H1 (cell line): ENCODE results near the gene GAMT. TPM values are rescaled to one million over a fixed set of nuclear protein-coding genes. Genes with fewer than 3 reads are reported as not detected.

Source experiments
- CTCF ChIA-PET: fragments of 300-600 bp; sonication (Branson Sonifier 250); formaldehyde crosslinking; loops from one replicate; lab custom pipeline; 2021; ENCODE audit not compliant: partially characterized antibody; lab: Charles Lee
- POLR2A ChIA-PET: fragments of 300-600 bp; sonication (Branson Sonifier 250); formaldehyde crosslinking; loops from one replicate; lab custom pipeline; 2021; ENCODE audit warnings: inconsistent platforms; ENCODE audit not compliant: partially characterized antibody; lab: Charles Lee
- DNase-seq, 2 experiments: peaks; one replicate each; pipeline versions ENCODE4 v3.0.0 to v3.0.0-alpha.2; 2010 to 2022; ENCODE audit warnings: low spot score in 2 of 2, low read depth in 1 of 2, mixed read lengths in 1 of 2
- FAIRE-seq: peaks from 2 replicates; lab custom pipeline; 2011; peaks lifted over from hg19 to GRCh38; lab: Jason Lieb, UNC
- H2AFZ ChIP-seq: 2 replicates; pipeline ENCODE4 v1.8.1; 2012; ENCODE audit warnings: low read length, inconsistent platforms
- H2AK5ac ChIP-seq: 2 replicates; pipeline ENCODE4 v1.6.1; 2013; ENCODE audit warnings: low read depth, low read length
- H2BK120ac ChIP-seq: replicated peaks from 2 replicates; pipeline ENCODE3; 2013; ENCODE audit warnings: low read depth, low read length, inconsistent platforms
- H2BK12ac ChIP-seq: 2 replicates; pipeline ENCODE4 v1.6.1; 2013; ENCODE audit warnings: low read depth, low read length
- H2BK15ac ChIP-seq: 2 replicates; pipeline ENCODE4 v1.6.1; 2013; ENCODE audit warnings: low read length
- H2BK20ac ChIP-seq: 2 replicates; pipeline ENCODE4 v1.6.1; 2013; ENCODE audit warnings: low read length
- H2BK5ac ChIP-seq: 2 replicates; pipeline ENCODE4 v1.6.1; 2013; ENCODE audit warnings: low read depth, low read length
- H3K14ac ChIP-seq: 2 replicates; pipeline ENCODE4 v1.6.1; 2013; ENCODE audit warnings: inconsistent platforms; ENCODE audit not compliant: insufficient read length
- H3K18ac ChIP-seq: 2 replicates; pipeline ENCODE4 v1.6.1; 2013; ENCODE audit warnings: low read length; ENCODE audit errors: extremely low read depth
- H3K23ac ChIP-seq: 2 replicates; pipeline ENCODE4 v1.6.1; 2013; ENCODE audit warnings: inconsistent platforms; ENCODE audit not compliant: insufficient read length
- H3K23me2 ChIP-seq: 2 replicates; pipeline ENCODE4 v1.6.1; 2013; ENCODE audit warnings: low read depth, low read length
- H3K27ac ChIP-seq: 2 replicates; pipeline ENCODE4 v1.6.1; 2011; ENCODE audit warnings: low read depth, low read length, inconsistent platforms
- H3K27me3 ChIP-seq, 4 experiments: replicated peaks in 1 of 4; 1 replicate in 1 of 4; 2 replicates in 3 of 4; pipeline versions ENCODE4 v1.6.1 to v1.8.1; 2011 to 2013; ENCODE audit warnings: low read length in 3 of 4, mild to moderate bottlenecking in 3 of 4, inconsistent platforms in 2 of 4, mixed read lengths in 2 of 4, moderate library complexity in 1 of 4; ENCODE audit not compliant: control insufficient read depth in 3 of 4, insufficient read depth in 3 of 4; ENCODE audit errors: extremely low read depth in 1 of 4
- H3K36me3 ChIP-seq, 4 experiments: 2 replicates each; pipeline versions ENCODE4 v1.6.1 to v1.8.1; 2011 to 2013; ENCODE audit warnings: mild to moderate bottlenecking in 4 of 4, low read length in 3 of 4, moderate library complexity in 2 of 4, control low read depth in 1 of 4, inconsistent platforms in 1 of 4; ENCODE audit not compliant: insufficient read depth in 4 of 4, control insufficient read depth in 2 of 4
- H3K4ac ChIP-seq: replicated peaks from 2 replicates; pipeline ENCODE3; 2013; ENCODE audit warnings: low read length, low read depth, mixed read lengths, inconsistent platforms; ENCODE audit not compliant: insufficient read length
- H3K4me1 ChIP-seq, 4 experiments: replicated peaks in 1 of 4; 1 replicate in 1 of 4; 2 replicates in 3 of 4; pipeline versions ENCODE4 v1.6.1 to v1.8.1; 2011 to 2013; ENCODE audit warnings: low read length in 3 of 4, inconsistent platforms in 2 of 4, mixed read lengths in 1 of 4; ENCODE audit not compliant: insufficient read depth in 4 of 4, control insufficient read depth in 3 of 4
- H3K4me2 ChIP-seq, 2 experiments: 2 replicates each; pipeline versions ENCODE4 v1.6.1 to v1.8.1; 2011 to 2013; ENCODE audit warnings: low read depth in 2 of 2, low read length in 2 of 2, control low read depth in 1 of 2, inconsistent platforms in 1 of 2, mild to moderate bottlenecking in 1 of 2; ENCODE audit not compliant: insufficient read depth in 1 of 2
- H3K4me3 ChIP-seq, 4 experiments: fragments of 200-600, 300-600 bp in 1 of 4; sonication (generic), shearing (Covaris generic), sonication (Bioruptor Twin) in 1 of 4; 2 replicates each; pipeline versions ENCODE4 v1.5.1 to v1.8.1; 2011 to 2016; ENCODE audit warnings: low read length in 4 of 4, low read depth in 3 of 4, control low read depth in 2 of 4, inconsistent platforms in 2 of 4, mild to moderate bottlenecking in 2 of 4, mixed read lengths in 1 of 4, moderate library complexity in 1 of 4; ENCODE audit not compliant: insufficient read depth in 2 of 4; ENCODE audit errors: extremely low read depth in 1 of 4
- H3K56ac ChIP-seq: replicated peaks from 2 replicates; pipeline ENCODE3; 2013; ENCODE audit warnings: low read depth, mild to moderate bottlenecking, mixed read lengths, low read length, inconsistent platforms; ENCODE audit not compliant: insufficient read length
- H3K79me1 ChIP-seq: 2 replicates; pipeline ENCODE4 v1.6.1; 2013; ENCODE audit warnings: low read depth, low read length, control low read depth
- H3K79me2 ChIP-seq, 2 experiments: 2 replicates each; pipeline versions ENCODE4 v1.6.1 to v1.8.1; 2012 to 2013; ENCODE audit warnings: low read length in 2 of 2, mild to moderate bottlenecking in 2 of 2, inconsistent platforms in 1 of 2; ENCODE audit not compliant: insufficient read depth in 2 of 2, control insufficient read depth in 1 of 2
- H3K9ac ChIP-seq, 4 experiments: replicated peaks in 1 of 4; 1 replicate in 1 of 4; 2 replicates in 3 of 4; pipeline versions ENCODE4 v1.6.1 to v1.8.1; 2011 to 2013; ENCODE audit warnings: low read depth in 3 of 4, low read length in 3 of 4, control low read depth in 2 of 4, mild to moderate bottlenecking in 2 of 4, moderate library complexity in 2 of 4, inconsistent platforms in 1 of 4; ENCODE audit errors: extremely low read depth in 1 of 4
- H3K9me3 ChIP-seq, 2 experiments: 2 replicates each; pipeline versions ENCODE4 v1.6.1 to v1.8.1; 2012 to 2013; ENCODE audit warnings: mild to moderate bottlenecking in 2 of 2, moderate library complexity in 2 of 2, control low read depth in 1 of 2, inconsistent platforms in 1 of 2, low read depth in 1 of 2, low read length in 1 of 2, mixed read lengths in 1 of 2; ENCODE audit not compliant: insufficient read depth in 2 of 2
- H4K20me1 ChIP-seq, 2 experiments: replicated peaks in 1 of 2; 2 replicates each; pipeline versions ENCODE3 to v1.8.1; 2011 to 2013; ENCODE audit warnings: inconsistent platforms in 2 of 2, low read length in 2 of 2, mild to moderate bottlenecking in 1 of 2; ENCODE audit not compliant: insufficient read depth in 2 of 2, control insufficient read depth in 1 of 2
- H4K5ac ChIP-seq: 2 replicates; pipeline ENCODE4 v1.6.1; 2013; ENCODE audit warnings: low read length, low read depth, mixed read lengths, inconsistent platforms; ENCODE audit not compliant: insufficient read length
- H4K8ac ChIP-seq: 2 replicates; pipeline ENCODE4 v1.8.0; 2013; ENCODE audit warnings: mild to moderate bottlenecking, moderate library complexity, low read length, inconsistent platforms; ENCODE audit not compliant: insufficient read depth; ENCODE audit errors: extremely low read depth
- H4K91ac ChIP-seq: replicated peaks from 2 replicates; pipeline ENCODE3; 2013; ENCODE audit warnings: low read length, mixed read lengths, inconsistent platforms; ENCODE audit not compliant: insufficient read length
- BACH1 ChIP-seq: IDR thresholded peaks from 2 replicates; pipeline ENCODE4 v1.6.1; 2012; ENCODE audit warnings: low read length, improper control_type of control experiment
- BCL11A ChIP-seq, 2 experiments: IDR thresholded peaks; one replicate each; pipeline ENCODE4 v1.6.1; 2011; ENCODE audit warnings: low read depth in 2 of 2, low read length in 2 of 2, mild to moderate bottlenecking in 2 of 2
- EGR1 ChIP-seq: IDR thresholded peaks from 2 replicates; pipeline ENCODE4 v1.6.1; 2011; ENCODE audit warnings: low read depth, low read length, borderline replicate concordance
- EZH2 ChIP-seq: fragments of 200-600 bp; sonication (generic); IDR thresholded peaks from 2 replicates; pipeline ENCODE4 v1.7.1; 2012; ENCODE audit warnings: low read depth, mild to moderate bottlenecking, moderate library complexity, low read length, inconsistent platforms; ENCODE audit not compliant: severe bottlenecking
- SIRT6 ChIP-seq: IDR thresholded peaks from one replicate; pipeline ENCODE4 v1.7.1; 2012; ENCODE audit warnings: low read length, inconsistent platforms
- SP4 ChIP-seq: IDR thresholded peaks from 2 replicates; pipeline ENCODE4 v1.6.1; 2012; ENCODE audit warnings: low read length, inconsistent platforms
- SUZ12 ChIP-seq: fragments of 200-600 bp; sonication (generic); IDR thresholded peaks from 2 replicates; pipeline ENCODE4 v1.6.1; 2012; ENCODE audit warnings: mild to moderate bottlenecking, inconsistent platforms, low read length, moderate library complexity, mixed read lengths
- TAF7 ChIP-seq: optimal IDR thresholded peaks from 2 replicates; pipeline ENCODE3; 2011; ENCODE audit warnings: low read depth, mild to moderate bottlenecking, inconsistent platforms, low read length, moderate library complexity, borderline replicate concordance
- WGBS, 2 experiments: shearing (Covaris generic) in 1 of 2; methylation state at CpG; one replicate each; pipeline versions ENCODE4 v1.1.6 to v1.1.7; 2013 to 2015; ENCODE audit warnings: low lambda C conversion rate in 2 of 2, mixed read lengths in 2 of 2, inconsistent platforms in 1 of 2, low coverage in 1 of 2, missing lambda C conversion rate in 1 of 2; ENCODE audit not compliant: insufficient replicate concordance in 2 of 2, insufficient coverage in 1 of 2, insufficient read length in 1 of 2; ENCODE audit errors: extremely low coverage in 1 of 2, missing lambda C conversion rate in 1 of 2; 5-methylcytosine and 5-hydroxymethylcytosine counted together
- polyA plus RNA-seq, 7 experiments: library from polyadenylated mRNA; depleted of rRNA in 3 of 7; stranded (reverse) in 5 of 7; unstranded in 2 of 7; fragments of >200 nt in 5 of 7; fragments of 200-250 nt in 2 of 7; gene quantifications; 1 replicate in 5 of 7; 2 replicates in 1 of 7; 4 replicates in 1 of 7; pipeline versions ENCODE4 v1.2.1 to v1.2.3, GENCODE V29; 2011 to 2013; ENCODE audit warnings: missing spikeins in 2 of 7, mixed read lengths in 2 of 7
- total RNA-seq: library from RNA; stranded (reverse); fragmentation: NEBNext Ultra II Directional; extraction: Animal tissue kit (Norgen Biotek cat#: 25700); gene quantifications from 2 replicates; pipeline ENCODE4 v1.2.1, GENCODE V29; 2021

GAMT gene
- total and polyA plus RNA-seq, 2 of the 8 experiments (the other 6 are each of a cell fraction or from before 2014, with no cell fraction given): 17.2 to 35.6 TPM

GRCh38 chr19:1356508-1356865 is 44.9 kb downstream of the GAMT start:
- Histone ChIP-seq H4K20me1 (peaks cover 0 to 16% of the 10 kb centered on the region in 2 experiments), H3K23me2 (peaks cover 7% of the 10 kb centered on the region; the same call in 1 of the 2 replicates), H2BK12ac (no peak overlapping the region), H2BK15ac (no peak overlapping the region), H3K79me1 (peaks cover 4% of the 10 kb centered on the region; the same call in 1 of the 2 replicates), H2AK5ac (no peak overlapping the region), H3K27me3 (no peaks in the 10 kb centered on the region), H2AFZ (no peak overlapping the region), H3K56ac (no peak overlapping the region), H3K14ac (no peak overlapping the region), H3K9ac (no peak overlapping the region), H3K36me3 (peaks cover 7 to 43% (median 15%) of the 10 kb centered on the region in 4 experiments; a peak in 6 of 8 replicates), H3K4me1 (peaks cover 3 to 17% (median 13%) of the 10 kb centered on the region in 4 experiments; a peak in 6 of 7 replicates), H3K4me3 (peak overlapping the region in 1 of 4 experiments; percentile 1; a peak in 1 of 8 replicates), H3K4ac (no peak overlapping the region), H4K91ac (no peak overlapping the region), H3K23ac (no peak overlapping the region), H3K79me2 (peaks cover 0 to 23% of the 10 kb centered on the region in 2 experiments; a peak in 3 of 4 replicates), H3K27ac (no peak overlapping the region), H2BK120ac (no peak overlapping the region), H2BK5ac (no peak overlapping the region), H3K18ac (no peak overlapping the region), H3K9me3 (no peaks in the 10 kb centered on the region), H4K8ac (no peak overlapping the region), H4K5ac (no peak overlapping the region), H2BK20ac (no peak overlapping the region), H3K4me2 (peak overlapping the region; percentile 91 to 96; a peak in 3 of 4 replicates)
- FAIRE-seq: no peak
- CTCF ChIA-PET: interaction anchor here (1.0 kb wide), 2 partner anchors 41 to 74 kb away, joined by 3 read pairs; no protein-coding TSS in a partner anchor
- 88% methylated on average over 3 of the region's 3 CpGs; no CpG with 5 or more reads in 1 of the 2 experiments for WGBS, 2 experiments
- no peak for DNase-seq
- POLR2A ChIA-PET: interaction anchor here (1.3 kb wide), 1 partner anchor 27 kb away, joined by 3 read pairs; no protein-coding TSS in a partner anchor
- TF ChIP-seq SUZ12: no peak
- TF ChIP-seq BACH1: no peak
- no peak for TF ChIP-seq SIRT6
- no peak for TF ChIP-seq TAF7
- TF ChIP-seq BCL11A (IDR thresholded peaks at IDR 0.05; ENCODE audit: low read depth in 2 of 2, low read length in 2 of 2): no peak
- TF ChIP-seq EZH2: no peak
- no peak for TF ChIP-seq EGR1
- no peak for TF ChIP-seq SP4
